MM.1S (cell line): ENCODE data around the gene XRN2.

ENCODE experiments used
- CTCF ChIP-seq: fragments of 300-600 bp; sonication (generic); IDR thresholded peaks from 2 replicates; pipeline ENCODE4 v1.5.1; 2016; ENCODE audit warnings: antibody characterized with exemption, low read length, mixed read lengths
- EZH2 ChIP-seq: fragments of 300-600 bp; sonication (generic); optimal IDR thresholded peaks from 2 replicates; pipeline ENCODE3; 2017; ENCODE audit warnings: low read depth, mild to moderate bottlenecking, antibody characterized with exemption, low read length, mixed read lengths
- EZH2phosphoT487 ChIP-seq: fragments of 300-600 bp; sonication (generic); IDR thresholded peaks from 2 replicates; pipeline ENCODE4 v1.6.1; 2018; ENCODE audit warnings: antibody characterized with exemption, low read length

- TF ChIP-seq EZH2phosphoT487, result no peak
- TF ChIP-seq CTCF, result no peak
- no peak for TF ChIP-seq EZH2
These were observed 45.9 kb upstream of the XRN2 start for GRCh38 chr20:21257192-21257591.
